Measurements from ENCODE around the gene LUC7L2.
"Not testable (repeated sequence)": the region's sequence is repeated elsewhere in the genome, so short reads cannot be mapped to it uniquely, and the experiment has no call there.

Gene LUC7L2

DNA sequence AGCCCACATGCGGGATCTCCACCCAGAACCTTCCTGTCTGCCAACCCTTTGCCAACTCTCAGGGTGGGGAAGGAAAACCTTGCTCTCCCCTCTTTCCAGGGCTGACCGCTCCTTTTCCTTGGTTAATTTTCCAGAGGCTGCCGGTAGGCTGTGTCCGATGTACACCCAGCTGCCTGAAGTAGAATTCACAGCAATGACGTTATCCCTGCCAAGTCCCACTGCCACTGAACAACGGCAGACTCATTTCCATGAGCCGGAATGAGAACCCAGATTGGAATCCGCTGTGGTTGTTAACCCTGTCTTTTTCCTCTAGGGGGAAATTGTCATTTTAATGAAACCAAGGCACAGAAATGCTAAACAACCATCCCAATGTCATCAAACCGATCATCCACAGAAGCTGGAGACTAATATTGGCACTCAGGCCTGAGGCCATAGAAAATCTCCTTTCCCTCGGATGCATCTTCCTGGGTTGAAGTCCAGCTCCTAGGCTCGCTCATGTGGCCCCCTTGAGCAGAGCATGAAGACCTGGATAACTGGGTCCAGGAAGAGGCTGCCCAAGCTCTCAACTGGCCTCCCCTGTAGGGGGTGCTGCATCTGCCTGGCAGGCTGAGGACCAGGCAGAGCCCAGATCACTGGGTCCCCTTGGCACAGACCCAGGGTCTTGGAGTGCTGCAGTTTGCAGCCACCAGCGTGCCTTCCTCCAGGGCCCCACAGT, 93.4 kb downstream of the LUC7L2 start:
- no peak for DNase-seq

DNA sequence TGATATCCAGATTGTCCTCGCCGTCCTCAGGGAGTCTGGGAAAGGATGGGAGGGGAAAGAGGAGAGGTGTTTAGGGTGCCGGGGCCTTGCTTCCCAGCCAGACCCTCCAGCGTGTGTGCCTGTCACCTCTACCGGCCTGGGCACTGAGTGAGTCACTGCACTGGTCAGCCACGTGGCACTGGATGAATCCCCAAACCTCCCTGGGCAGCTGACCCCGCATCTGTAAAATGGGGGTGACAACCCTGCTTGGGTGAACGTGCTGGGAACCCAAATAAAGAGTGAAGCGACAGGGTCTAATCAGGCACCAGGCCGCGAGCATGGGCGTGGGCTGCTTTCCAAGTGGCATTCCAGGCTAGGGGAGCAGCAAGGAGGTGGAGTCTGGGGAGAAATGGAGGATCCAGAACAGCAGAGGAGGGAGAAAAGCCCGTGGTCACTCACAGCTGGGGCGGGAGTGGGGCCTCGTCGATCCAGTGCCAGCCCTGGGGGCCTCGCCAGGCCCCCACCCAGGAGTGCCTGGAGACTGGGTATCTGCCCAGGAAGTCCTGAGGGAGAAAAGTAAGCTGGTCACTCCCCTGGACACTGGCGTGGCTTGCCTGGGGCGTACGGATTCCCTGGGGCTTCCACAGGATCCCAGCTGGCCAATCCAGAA, 94.1 kb downstream of the LUC7L2 start:
- DNase-seq = no peak

DNA sequence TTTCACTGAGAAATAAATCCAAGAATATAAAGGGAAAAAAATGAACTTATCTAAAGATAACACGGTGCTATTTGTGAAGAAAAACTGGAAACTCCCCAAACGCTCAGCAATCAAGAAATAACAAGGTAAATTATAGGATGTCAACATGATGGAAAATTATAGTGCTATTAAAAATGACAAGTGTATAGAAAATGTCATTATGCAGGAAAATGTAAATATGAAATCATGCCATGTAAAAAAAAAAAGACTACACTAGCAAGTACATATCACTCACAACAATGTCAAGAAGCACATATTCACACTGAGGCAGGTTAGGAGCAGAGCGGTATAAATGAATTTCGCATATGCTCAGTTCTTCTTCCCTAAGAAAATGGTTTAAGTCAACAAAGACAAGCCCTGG, 96.1 kb downstream of the LUC7L2 start:
- no peak for DNase-seq

- DNase-seq = no peak
Observed at GRCh38 chr7:139456511-139456910, 96.8 kb downstream of the LUC7L2 start.

GRCh38 chr7:139457153-139457946, 97.7 kb downstream of the LUC7L2 start:
- DNase-seq = no peak

DNA sequence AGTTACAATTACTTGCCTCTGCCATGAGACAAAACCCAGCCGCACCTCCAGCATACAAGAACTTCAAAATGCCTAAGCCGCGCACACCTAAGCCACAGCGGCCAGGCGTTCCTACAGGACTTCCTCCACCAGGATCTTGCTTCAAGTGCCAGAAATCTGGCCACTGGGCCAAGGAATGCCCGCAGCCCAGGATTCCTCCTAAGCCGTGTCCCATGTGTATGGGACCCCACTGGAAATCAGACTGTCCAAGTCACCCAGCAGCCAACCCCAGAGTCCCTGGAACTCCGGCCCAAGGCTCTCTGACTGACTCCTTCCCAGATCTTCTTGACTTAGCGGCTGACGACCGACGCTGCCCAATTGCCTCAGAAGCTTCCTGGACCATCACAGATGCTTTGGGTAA, 103.7 kb downstream of the LUC7L2 start:
- not testable (repeated sequence) for DNase-seq

- DNase-seq = not testable (repeated sequence)
Observed at GRCh38 chr7:139464511-139464910, 104.8 kb downstream of the LUC7L2 start.

GRCh38 chr7:139465072-139465471, 105.4 kb downstream of the LUC7L2 start:
- not testable (repeated sequence) for DNase-seq

GRCh38 chr7:139467729-139468128, 108.0 kb downstream of the LUC7L2 start:
- not testable (repeated sequence) for DNase-seq

DNA sequence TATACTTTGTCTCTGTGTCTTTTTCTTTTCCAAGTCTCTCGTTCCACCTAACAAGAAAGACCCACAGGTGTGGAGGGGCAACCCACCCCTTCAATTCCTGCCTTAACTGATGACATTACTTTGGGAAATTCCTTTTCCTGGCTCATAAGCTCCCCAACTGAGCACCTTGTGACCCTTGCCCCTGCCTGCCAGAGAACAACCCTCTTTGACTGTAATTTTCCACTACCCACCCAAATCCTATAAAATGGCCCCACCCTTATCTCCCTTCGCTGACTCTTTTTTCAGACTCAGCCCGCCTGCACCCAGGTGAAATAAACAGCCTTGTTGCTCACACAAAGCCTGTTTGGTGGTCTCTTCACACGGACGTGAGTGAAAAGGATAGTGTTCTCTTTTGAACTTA, 108.6 kb downstream of the LUC7L2 start:
- DNase-seq = not testable (repeated sequence)

DNA sequence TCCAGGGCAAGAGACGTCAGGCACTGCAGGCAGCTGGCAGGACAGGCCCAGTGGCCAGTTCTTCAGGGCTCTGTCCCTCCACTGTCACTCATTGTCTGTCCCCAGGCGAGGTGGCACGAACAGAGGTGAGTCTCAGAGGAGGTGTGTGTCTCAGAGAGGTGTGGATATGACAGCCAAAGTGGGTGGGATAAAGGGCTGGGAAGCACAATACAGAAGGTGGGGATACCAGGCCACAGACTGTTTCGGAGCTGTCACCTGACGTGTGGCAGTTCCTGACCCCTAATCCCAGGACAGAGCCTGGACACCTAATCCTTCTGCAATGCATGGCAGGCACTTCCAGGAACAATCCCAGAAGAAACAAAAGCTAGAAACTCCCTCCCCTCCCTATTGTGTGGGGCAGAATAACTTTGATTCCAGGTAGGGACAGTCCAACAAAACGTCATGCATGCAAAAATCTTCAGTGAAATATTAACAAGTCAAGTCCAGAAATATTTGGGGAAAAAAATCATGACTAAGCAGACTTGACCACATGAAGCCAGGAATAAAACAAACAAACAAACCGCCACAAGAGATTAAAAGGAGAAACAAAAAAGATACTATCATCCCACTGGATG, 112.2 kb downstream of the LUC7L2 start:
- no peak for DNase-seq

Measured in CD4-positive, alpha-beta T cell treated with Interleukin-15 for 1 hour (primary cell).